ENCODE results near the gene ZBTB14. TPM values are rescaled to one million over a fixed set of nuclear protein-coding genes. Genes with fewer than 3 reads are reported as not detected.

Gene ZBTB14
- total RNA-seq, 1 experiment from 2014 or later: 8.2 TPM

GRCh38 chr18:5284808-5285207, 10.7 kb downstream of the ZBTB14 start:
- H3K79me2 ChIP-seq (ENCODE audit: insufficient read depth, low read length): no peaks in the 10 kb centered on the region
- H3K4me2 ChIP-seq (ENCODE audit: low read length): no peak overlapping the region
- H3K27ac ChIP-seq (ENCODE audit: low read depth, low read length): no peak overlapping the region
- no peak for DNase-seq (ENCODE audit: low read depth, low spot score)
- no peaks in the 10 kb centered on the region for H3K36me3 ChIP-seq (ENCODE audit: control insufficient read depth in 1 of 2, insufficient read depth in 2 of 2, low read length in 2 of 2)
- ATAC-seq: no peak
- ChIA-PET CTCF (no interaction called here), POLR2A (no interaction called here), RAD21 (ENCODE audit: low non-redundant PET in 1 of 2, low total read pairs in 2 of 2, uncharacterized antibody in 2 of 2, unreplicated experiment in 2 of 2) (no interaction called here)
- no TSS peak for BruUV-seq (replicated peaks)
- H2AFZ ChIP-seq (ENCODE audit: low read depth, low read length, poor library complexity, severe bottlenecking): no peak overlapping the region
- no peaks in the 10 kb centered on the region for H3K4me1 ChIP-seq (ENCODE audit: control insufficient read depth in 1 of 2, insufficient read depth in 2 of 2, low read length in 2 of 2)
- TF ChIP-seq JUND (IDR thresholded peaks at IDR 0.05): no peak
- TF ChIP-seq EZH2phosphoT487 (IDR thresholded peaks at IDR 0.05; ENCODE audit: borderline replicate concordance): no peak
- no peak for TF ChIP-seq EGR1 (IDR thresholded peaks at IDR 0.05; ENCODE audit: low read depth)
- TF ChIP-seq POLR2A (IDR thresholded peaks at IDR 0.05; ENCODE audit: borderline replicate concordance, extremely low read depth, insufficient read depth, insufficient read length): no peak
- TF ChIP-seq ELF1 (IDR thresholded peaks at IDR 0.05; ENCODE audit: borderline replicate concordance, low read depth): no peak
- TF ChIP-seq, protein P1, sequence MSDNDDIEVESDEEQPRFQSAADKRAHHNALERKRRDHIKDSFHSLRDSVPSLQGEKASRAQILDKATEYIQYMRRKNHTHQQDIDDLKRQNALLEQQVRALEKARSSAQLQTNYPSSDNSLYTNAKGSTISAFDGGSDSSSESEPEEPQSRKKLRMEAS (IDR thresholded peaks at IDR 0.05): no peak
- TF ChIP-seq POLR2AphosphoS5 (IDR thresholded peaks at IDR 0.05; ENCODE audit: low read depth, low read length): no peak
- TF ChIP-seq ZBTB33 (IDR thresholded peaks at IDR 0.05; ENCODE audit: extremely low read depth, insufficient replicate concordance, low read length): no peak
- no peak for TF ChIP-seq TCF7L2 (IDR thresholded peaks at IDR 0.05; ENCODE audit: borderline replicate concordance, extremely low read depth, insufficient read depth, insufficient read length)
- TF ChIP-seq SRF (IDR thresholded peaks at IDR 0.05; ENCODE audit: low read depth): no peak
- no peak for TF ChIP-seq ATF3 (IDR thresholded peaks at IDR 0.05)
- no peak for TF ChIP-seq RAD21 (IDR thresholded peaks at IDR 0.05; ENCODE audit: low read depth)
- no peak for TF ChIP-seq SP1 (IDR thresholded peaks at IDR 0.05; ENCODE audit: low read depth)
- TF ChIP-seq ZFX (IDR thresholded peaks at IDR 0.05): no peak
- TF ChIP-seq ZNF274 (IDR thresholded peaks at IDR 0.05; ENCODE audit: low read depth, low read length): no peak
- H3K9ac ChIP-seq (ENCODE audit: low read length): no peak overlapping the region
- no peaks in the 10 kb centered on the region for H3K27me3 ChIP-seq (ENCODE audit: insufficient read depth, low read length)
- no peaks in the 10 kb centered on the region for H3K9me2 ChIP-seq (ENCODE audit: insufficient read depth)
- intact Hi-C loops (cut with micrococcal nuclease): no loop called here
- H4K20me1 ChIP-seq (ENCODE audit: insufficient read depth): no peaks in the 10 kb centered on the region
- no peak overlapping the region for H3K4me3 ChIP-seq (replicated peaks in 1 of 2; ENCODE audit: low read depth in 1 of 2, low read length in 2 of 2)
- H3K9me3 ChIP-seq (ENCODE audit: control insufficient read depth in 1 of 2, insufficient read depth in 1 of 2, low read depth in 1 of 2, low read length in 2 of 2): no peaks in the 10 kb centered on the region
